ENCODE results near the gene PTAFR.
"Not testable (repeated sequence)": the region's sequence is repeated elsewhere in the genome, so short reads cannot be mapped to it uniquely, and the experiment has no call there.

The PTAFR gene

GRCh38 chr1:28141685-28142084, 34.8 kb downstream of the PTAFR start:
- DNase-seq: no peak

GRCh38 chr1:28139866-28140265, 36.6 kb downstream of the PTAFR start:
- DNase-seq: not testable (repeated sequence)

GRCh38 chr1:28139025-28139712, 37.3 kb downstream of the PTAFR start:
- DNase-seq: no peak

- no peak for DNase-seq
Measured at GRCh38 chr1:28136922-28137613, 39.4 kb downstream of the PTAFR start.

- DNase-seq: no peak
Measured at GRCh38 chr1:28136169-28136921, 40.1 kb downstream of the PTAFR start.

- no peak for DNase-seq
Measured at GRCh38 chr1:28135371-28136168, 40.9 kb downstream of the PTAFR start.

- no peak for DNase-seq
Measured at GRCh38 chr1:28134651-28135207, 41.8 kb downstream of the PTAFR start.

- no peak for DNase-seq
Measured at GRCh38 chr1:28132171-28133167, 44.0 kb downstream of the PTAFR start.

- no peak for DNase-seq
Measured at GRCh38 chr1:28130901-28131300, 45.6 kb downstream of the PTAFR start.

GRCh38 chr1:28129150-28129549, 47.3 kb downstream of the PTAFR start:
- no peak for DNase-seq

GRCh38 chr1:28127617-28128257, 48.8 kb downstream of the PTAFR start:
- DNase-seq: no peak

- DNase-seq: no peak
Measured at GRCh38 chr1:28126783-28127490, 49.6 kb downstream of the PTAFR start.

GRCh38 chr1:28126212-28126611, 50.3 kb downstream of the PTAFR start:
- DNase-seq: no peak

GRCh38 chr1:28123461-28123961, 53.0 kb downstream of the PTAFR start:
- no peak for DNase-seq

GRCh38 chr1:28122183-28122582, 54.3 kb downstream of the PTAFR start:
- DNase-seq: no peak

GRCh38 chr1:28119556-28119955, 56.9 kb downstream of the PTAFR start:
- no peak for DNase-seq

GRCh38 chr1:28118640-28119307, 57.7 kb downstream of the PTAFR start:
- no peak for DNase-seq

- no peak for DNase-seq
Measured at GRCh38 chr1:28115267-28115666, 61.2 kb downstream of the PTAFR start.

- peak; percentile 50 for DNase-seq
Measured at GRCh38 chr1:28114844-28115243, 61.6 kb downstream of the PTAFR start.

GRCh38 chr1:28113242-28113572, 63.3 kb downstream of the PTAFR start:
- no peak for DNase-seq
